Esophagus squamous epithelium (tissue), 5 donors: ENCODE data around the gene RSF1. TPM values are rescaled to one million over a fixed set of nuclear protein-coding genes. Genes with fewer than 3 reads are reported as not detected.

ENCODE experiments used
- DNase-seq: peaks from one replicate; lab custom pipeline; 2025; lab: John Stamatoyannopoulos, UW
- H3K27ac ChIP-seq, 4 donors: fragments of 200-600 bp; sonication (generic); one replicate each; pipeline ENCODE4 v1.5.1; 2016 to 2019; ENCODE audit warnings: mild to moderate bottlenecking in 1 of 4
- H3K27me3 ChIP-seq, 4 donors: fragments of 200-600 bp; sonication (generic); 1 replicate in 3 of 4; 2 replicates in 1 of 4; pipeline versions ENCODE4 v1.5.1 to v1.6.0; 2017 to 2021; ENCODE audit warnings: antibody characterized with exemption in 1 of 4
- H3K36me3 ChIP-seq, 3 donors: fragments of 200-600 bp; sonication (generic); one replicate each; pipeline ENCODE4 v1.5.1; 2016 to 2019
- H3K4me1 ChIP-seq, 3 donors: fragments of 200-600 bp; sonication (generic); one replicate each; pipeline ENCODE4 v1.5.1; 2017 to 2019
- H3K4me3 ChIP-seq, 4 donors: fragments of 200-600 bp; sonication (generic); 1 replicate in 3 of 4; 2 replicates in 1 of 4; pipeline ENCODE4 v1.5.1; 2016 to 2019; ENCODE audit warnings: mild to moderate bottlenecking in 2 of 4, moderate library complexity in 1 of 4
- H3K9me3 ChIP-seq, 3 donors: fragments of 200-600 bp; sonication (generic); one replicate each; pipeline ENCODE4 v1.5.1; 2016 to 2019
- POLR2A ChIP-seq, 4 donors: fragments of 450-650 bp; IDR thresholded peaks; one replicate each; pipeline ENCODE4 v1.6.1; 2017; ENCODE audit warnings: antibody characterized with exemption in 4 of 4, mild to moderate bottlenecking in 4 of 4, moderate library complexity in 3 of 4
- WGBS, 2 donors: methylation state at CpG; one replicate each; pipeline ENCODE4 v1.1.5; 2018; 5-methylcytosine and 5-hydroxymethylcytosine counted together
- intact Hi-C: fragments of 100-400 bp; cut with DNase I; formaldehyde crosslinking; loops from one replicate; pipeline ENCODE4 v1.15.0; 2022
- total RNA-seq, 4 donors: library from RNA; depleted of rRNA; stranded (reverse); fragments of >200 nt; gene quantifications; one replicate each; pipeline ENCODE4 v1.1.0, GENCODE V29; 2016
- TF ChIP-seq, protein P1 (sequence below), 6 experiments: fragments of 450-650 bp in 4 of 6; fragments of 200-600 bp in 2 of 6; sonication (generic) in 2 of 6; IDR thresholded peaks; one replicate each; pipeline ENCODE4 v1.5.1; 2016 to 2019; ENCODE audit warnings: antibody characterized with exemption in 6 of 6, mild to moderate bottlenecking in 4 of 6, moderate library complexity in 4 of 6
- donor health status: DM: yes; HTN: yes; CAD: no.

RSF1 gene
- total RNA-seq, 4 donors from 2014 or later: 14.7 to 37.8 (median 29.1) TPM

DNA sequence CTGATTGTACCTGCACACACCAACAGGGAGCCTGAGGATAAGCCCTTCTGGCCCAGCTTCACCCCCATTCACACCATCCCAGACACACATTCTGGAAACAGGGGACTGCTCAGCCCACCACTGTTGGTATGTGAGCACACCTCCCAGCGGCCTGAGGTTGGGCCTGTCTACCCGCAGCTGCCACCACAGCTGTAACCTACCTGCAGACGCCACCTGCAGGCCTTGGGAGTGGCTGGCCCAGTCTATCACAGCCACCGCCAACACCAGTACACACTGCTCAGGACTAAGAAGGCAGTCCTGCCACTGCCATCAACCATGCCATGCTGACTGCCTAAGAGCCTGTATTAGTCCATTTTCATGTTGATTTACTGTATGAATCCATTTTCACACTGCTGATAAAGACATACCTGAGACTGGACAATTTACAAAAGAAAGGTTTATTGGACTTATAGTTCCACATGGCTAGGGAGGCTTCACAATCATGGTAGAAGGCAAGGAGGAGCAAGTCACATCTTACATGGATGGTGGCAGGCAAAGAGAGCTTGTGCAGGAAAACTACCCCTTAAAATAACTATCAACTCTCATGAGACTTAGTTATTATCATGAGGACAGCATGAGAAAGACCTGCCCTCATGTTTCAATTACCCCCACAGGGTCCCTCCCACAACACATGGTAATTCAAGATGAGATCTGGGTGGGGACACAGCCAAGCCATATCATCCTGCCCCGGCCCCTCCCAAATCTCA is 30.6 kb downstream of the RSF1 start:
- Histone ChIP-seq H3K36me3 (peaks cover 0 to 17% (median 0%) of the 10 kb centered on the region in 3 donors), H3K4me3 (no peak overlapping the region), H3K27ac (no peak overlapping the region), H3K27me3 (no peaks in the 10 kb centered on the region), H3K4me1 (peaks cover 0 to 22% (median 0%) of the 10 kb centered on the region in 3 donors), H3K9me3 (no peaks in the 10 kb centered on the region)
- WGBS, 2 donors: 100% methylated on average over 2 to 5 of the region's 5 CpGs
- intact Hi-C loops: no loop called here
- DNase-seq: no peak
- TF ChIP-seq, protein P1, sequence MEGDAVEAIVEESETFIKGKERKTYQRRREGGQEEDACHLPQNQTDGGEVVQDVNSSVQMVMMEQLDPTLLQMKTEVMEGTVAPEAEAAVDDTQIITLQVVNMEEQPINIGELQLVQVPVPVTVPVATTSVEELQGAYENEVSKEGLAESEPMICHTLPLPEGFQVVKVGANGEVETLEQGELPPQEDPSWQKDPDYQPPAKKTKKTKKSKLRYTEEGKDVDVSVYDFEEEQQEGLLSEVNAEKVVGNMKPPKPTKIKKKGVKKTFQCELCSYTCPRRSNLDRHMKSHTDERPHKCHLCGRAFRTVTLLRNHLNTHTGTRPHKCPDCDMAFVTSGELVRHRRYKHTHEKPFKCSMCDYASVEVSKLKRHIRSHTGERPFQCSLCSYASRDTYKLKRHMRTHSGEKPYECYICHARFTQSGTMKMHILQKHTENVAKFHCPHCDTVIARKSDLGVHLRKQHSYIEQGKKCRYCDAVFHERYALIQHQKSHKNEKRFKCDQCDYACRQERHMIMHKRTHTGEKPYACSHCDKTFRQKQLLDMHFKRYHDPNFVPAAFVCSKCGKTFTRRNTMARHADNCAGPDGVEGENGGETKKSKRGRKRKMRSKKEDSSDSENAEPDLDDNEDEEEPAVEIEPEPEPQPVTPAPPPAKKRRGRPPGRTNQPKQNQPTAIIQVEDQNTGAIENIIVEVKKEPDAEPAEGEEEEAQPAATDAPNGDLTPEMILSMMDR (IDR thresholded peaks at IDR 0.05): no peak
- no peak for TF ChIP-seq POLR2A (IDR thresholded peaks at IDR 0.05)

DNA sequence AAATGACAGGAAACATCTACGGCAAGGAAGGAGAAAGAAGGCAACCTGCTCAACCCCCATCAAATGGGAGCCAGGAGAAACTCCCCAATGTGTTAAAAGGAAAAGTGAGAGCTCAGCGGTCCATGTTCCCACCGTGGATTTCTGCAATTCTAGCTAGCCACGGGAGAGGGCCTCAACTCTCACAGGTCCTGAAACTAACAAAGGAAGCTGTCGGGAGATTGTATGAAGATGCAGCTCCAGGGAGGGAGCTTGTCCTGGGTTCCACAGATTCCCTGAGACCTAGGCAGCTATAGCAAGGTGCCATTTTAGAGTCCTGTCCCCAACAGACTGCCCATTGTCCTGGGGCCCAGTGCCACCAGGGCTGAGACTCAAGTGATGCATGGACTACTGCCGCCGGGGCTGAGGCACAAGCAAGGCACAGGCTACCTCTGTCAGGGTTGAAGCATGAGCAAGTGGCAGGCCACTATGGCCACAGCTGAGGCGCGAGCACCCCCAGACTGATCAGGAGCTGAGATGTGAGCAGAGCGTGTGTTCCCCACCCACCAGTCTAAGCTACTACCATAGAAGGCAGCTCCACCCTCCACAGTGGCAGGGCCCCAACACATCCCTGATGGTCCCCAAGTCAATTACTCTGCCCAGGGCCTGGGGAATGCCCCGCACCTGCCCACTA is 31.3 kb downstream of the RSF1 start:
- 77 to 89% methylated on average over 3 to 9 of the region's 11 CpGs for WGBS, 2 donors
- peaks cover 0 to 22% (median 0%) of the 10 kb centered on the region in 3 donors for H3K4me1 ChIP-seq
- H3K36me3 ChIP-seq: peaks cover 0 to 17% (median 0%) of the 10 kb centered on the region in 3 donors
- no peak overlapping the region for H3K27ac ChIP-seq
- H3K27me3 ChIP-seq: no peaks in the 10 kb centered on the region
- H3K4me3 ChIP-seq: no peak overlapping the region
- no peaks in the 10 kb centered on the region for H3K9me3 ChIP-seq
- intact Hi-C loops: no loop called here
- TF ChIP-seq POLR2A (IDR thresholded peaks at IDR 0.05): no peak
- TF ChIP-seq, protein P1 (IDR thresholded peaks at IDR 0.05): no peak
- DNase-seq: no peak

DNA sequence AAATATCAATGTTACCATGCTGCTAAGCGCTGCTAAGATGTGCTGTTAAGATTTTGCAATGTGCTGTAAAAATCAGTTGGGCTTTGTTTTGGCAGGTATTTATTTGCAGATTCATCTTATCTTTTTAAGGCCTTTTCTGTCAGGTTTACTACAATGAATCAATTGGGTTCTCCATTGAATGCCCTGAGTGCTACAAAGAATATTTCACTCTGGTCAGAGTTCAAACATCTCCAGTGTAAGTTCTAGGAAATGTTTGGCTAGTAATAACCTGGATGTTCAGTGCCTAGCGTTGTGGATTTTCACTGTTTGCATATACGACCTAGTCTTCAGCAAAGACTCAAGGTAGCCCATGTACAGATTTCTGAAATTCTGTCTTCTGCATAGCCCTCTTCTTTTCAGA is 36.0 kb downstream of the RSF1 start:
- Histone ChIP-seq H3K27ac (no peak overlapping the region), H3K36me3 (peaks cover 0 to 3% (median 0%) of the 10 kb centered on the region in 3 donors), H3K9me3 (no peaks in the 10 kb centered on the region), H3K27me3 (no peaks in the 10 kb centered on the region), H3K4me3 (no peak overlapping the region), H3K4me1 (peaks cover 0 to 22% (median 0%) of the 10 kb centered on the region in 3 donors)
- TF ChIP-seq, protein P1 (IDR thresholded peaks at IDR 0.05): no peak
- no peak for TF ChIP-seq POLR2A (IDR thresholded peaks at IDR 0.05)
- no peak for DNase-seq
- WGBS, 2 donors: 66 to 90% methylated on average over 3 of the region's 3 CpGs
- intact Hi-C loops: no loop called here

DNA sequence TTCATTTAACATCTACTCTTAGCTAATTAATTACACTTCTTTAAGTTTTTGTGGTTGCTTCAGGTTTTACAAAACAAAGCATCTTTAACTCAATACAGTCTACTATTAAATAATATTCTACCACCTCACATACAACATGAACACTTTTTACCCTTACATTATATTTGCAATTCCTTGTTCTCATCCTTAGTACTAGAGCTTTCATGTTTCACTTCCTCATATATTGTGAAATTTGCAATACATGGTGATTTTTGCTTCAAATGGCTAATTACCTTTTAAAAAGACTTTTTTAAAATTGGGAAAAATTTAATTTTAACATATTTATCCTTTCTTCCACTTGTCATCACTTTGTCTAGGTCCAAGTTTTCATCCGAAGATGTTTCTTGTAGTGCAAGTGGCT is 37.5 kb downstream of the RSF1 start:
- H3K27me3 ChIP-seq: no peaks in the 10 kb centered on the region
- H3K4me3 ChIP-seq: no peak overlapping the region
- no peak for DNase-seq
- H3K36me3 ChIP-seq: no peaks in the 10 kb centered on the region
- 93 to 94% methylated on average over 1 of the region's 1 CpG for WGBS, 2 donors
- intact Hi-C loops: no loop called here
- TF ChIP-seq POLR2A (IDR thresholded peaks at IDR 0.05): no peak
- TF ChIP-seq, protein P1 (IDR thresholded peaks at IDR 0.05): no peak
- peaks cover 0 to 13% (median 0%) of the 10 kb centered on the region in 3 donors for H3K4me1 ChIP-seq
- no peak overlapping the region for H3K27ac ChIP-seq
- H3K9me3 ChIP-seq: no peaks in the 10 kb centered on the region

DNA sequence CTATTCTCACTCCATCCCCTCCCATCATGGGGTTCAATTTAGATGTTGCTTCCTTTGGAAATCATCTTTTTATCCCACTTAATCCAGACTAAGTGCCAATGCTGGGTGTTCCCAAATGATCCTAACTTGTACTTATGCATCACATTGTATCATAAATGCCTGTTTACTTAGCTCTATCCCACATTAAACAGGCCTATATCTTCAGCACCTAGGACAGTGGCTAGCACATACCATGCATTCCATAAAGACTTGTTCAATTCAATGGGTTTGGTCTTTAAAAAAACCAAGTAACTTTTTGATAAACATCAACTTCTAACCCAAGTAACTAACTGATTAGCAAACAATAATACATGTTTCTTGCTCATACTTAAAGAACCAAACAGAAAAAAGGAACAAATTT is 40.6 kb downstream of the RSF1 start:
- no peak overlapping the region for H3K4me3 ChIP-seq
- DNase-seq: no peak

More for the DNA sequence above, 40.6 kb downstream of the RSF1 start:
- intact Hi-C loops: no loop called here
- no peaks in the 10 kb centered on the region for H3K4me1 ChIP-seq
- H3K27me3 ChIP-seq: no peaks in the 10 kb centered on the region
- H3K9me3 ChIP-seq: no peaks in the 10 kb centered on the region
- no peak for TF ChIP-seq POLR2A (IDR thresholded peaks at IDR 0.05)
- TF ChIP-seq, protein P1 (IDR thresholded peaks at IDR 0.05): no peak
- H3K27ac ChIP-seq: no peak overlapping the region
- no peaks in the 10 kb centered on the region for H3K36me3 ChIP-seq
